Stimulated activated naive CD4-positive, alpha-beta T cell (primary cell): Measurements from ENCODE around the gene FBLN2.
"Not testable (repeated sequence)": the region's sequence is repeated elsewhere in the genome, so short reads cannot be mapped to it uniquely, and the experiment has no call there.

Experiments used
- DNase-seq, 6 experiments: peaks; one replicate each; lab custom pipeline; 2025; lab: John Stamatoyannopoulos, UW

Gene FBLN2

DNA sequence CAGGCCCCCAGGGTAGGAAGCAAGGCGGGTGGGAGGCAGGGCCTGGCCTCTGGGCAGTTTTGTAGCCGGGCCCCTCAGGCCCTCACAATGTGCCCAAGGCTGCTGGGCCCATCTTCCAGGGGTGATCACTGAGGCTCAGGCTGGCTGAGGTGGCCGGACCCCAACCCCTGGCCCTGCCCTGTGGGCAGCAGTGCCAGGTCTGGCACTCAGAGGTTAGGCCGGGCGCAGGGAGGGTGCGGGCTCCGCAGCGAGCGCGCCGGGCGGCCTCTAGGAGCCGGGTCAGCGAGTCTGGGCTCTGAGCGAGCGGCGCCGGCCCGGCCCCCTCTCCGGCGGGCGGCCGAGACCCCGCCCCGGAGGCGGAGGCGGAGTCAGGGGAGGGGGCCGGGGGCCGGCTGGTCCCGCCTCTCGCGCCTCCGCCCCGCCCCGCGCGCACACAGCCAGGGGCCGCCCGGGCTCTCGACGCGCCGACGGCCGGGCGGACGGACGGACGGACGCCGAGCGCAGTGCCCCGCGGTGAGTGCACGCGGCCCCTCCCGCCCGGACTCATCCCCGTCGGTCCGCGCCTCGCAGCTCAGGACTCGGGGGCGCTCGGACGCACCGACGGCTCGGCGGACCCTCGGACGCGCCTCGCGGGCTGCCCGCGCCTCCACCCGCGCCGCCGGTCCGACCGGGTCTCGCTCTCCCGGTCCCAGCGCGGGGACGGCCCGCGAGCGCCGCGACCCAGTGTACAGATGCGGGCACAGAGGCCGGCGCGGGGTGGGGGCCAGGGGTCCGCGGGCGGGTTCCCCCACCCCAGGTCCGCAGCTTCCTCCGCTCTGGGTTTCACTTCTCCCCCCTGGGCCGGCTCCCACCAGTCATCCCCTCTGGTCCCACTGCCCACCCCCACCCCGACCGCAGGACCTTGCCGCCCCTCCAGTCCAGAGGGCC, at the start of gene FBLN2:
Gene FBLN2 (plus strand): TSS at position 430 of the 927 bp plus-strand sequence. CDS start 21,231 bp downstream, outside the sequence.
- DNase-seq, result peak in 1 of 6 experiments; percentile 4

DNA sequence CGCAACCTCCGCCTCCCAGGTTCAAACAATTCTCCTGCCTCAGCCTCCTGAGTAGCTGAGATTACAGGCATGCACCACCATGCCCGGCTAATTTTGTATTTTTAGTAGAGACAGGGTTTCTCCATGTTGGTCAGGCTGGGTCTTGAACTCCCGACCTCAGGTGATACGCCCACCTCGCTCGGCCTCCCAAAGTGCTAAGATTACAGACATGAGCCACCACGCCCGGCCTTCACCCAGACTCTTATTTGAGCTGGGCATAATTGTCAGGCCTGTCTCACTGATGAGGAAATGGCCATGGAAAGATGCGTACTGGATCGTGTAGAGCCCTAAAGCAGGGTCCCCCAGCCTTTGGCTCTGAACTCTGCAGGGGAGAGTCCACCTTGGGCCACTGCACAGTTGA, 49.7 kb upstream of the FBLN2 start:
- DNase-seq, result not testable (repeated sequence)

DNA sequence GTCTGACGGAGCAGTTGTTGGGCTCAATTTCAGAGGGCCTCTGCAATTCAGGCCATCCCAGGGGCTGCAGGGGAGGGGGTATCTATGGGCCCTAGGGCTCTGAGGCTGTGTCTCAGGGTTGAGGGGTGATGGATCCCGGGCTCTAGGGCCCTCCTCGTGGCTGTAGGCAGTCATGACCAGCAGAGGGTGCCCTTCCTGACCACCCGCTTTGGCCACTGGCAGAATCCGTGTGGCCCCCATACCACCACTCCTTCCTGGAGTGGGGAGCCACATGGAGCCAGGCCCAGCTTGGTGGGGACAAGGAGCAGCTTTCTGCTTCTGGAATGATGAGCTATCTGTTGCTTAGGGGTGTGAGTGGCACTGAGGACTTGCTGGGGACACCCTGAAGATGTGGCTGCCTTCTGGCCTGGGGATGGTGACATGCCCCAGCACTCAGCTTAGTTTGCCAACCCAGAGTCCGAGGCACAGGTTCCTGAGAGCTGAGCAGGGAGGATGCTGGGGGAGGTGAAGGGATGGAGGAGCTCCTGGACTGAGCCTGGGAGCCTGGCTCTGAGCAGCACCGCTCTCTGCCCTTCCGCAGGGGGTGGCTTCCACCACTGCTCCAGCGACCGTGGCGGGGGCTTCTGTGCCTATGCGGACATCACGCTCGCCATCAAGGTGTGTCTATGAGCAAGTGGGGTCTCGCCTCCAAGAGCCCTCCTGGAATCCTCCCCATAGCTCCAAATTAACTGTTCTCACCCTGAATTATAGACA, 48.6 kb upstream of the FBLN2 start:
- no peak for DNase-seq

DNA sequence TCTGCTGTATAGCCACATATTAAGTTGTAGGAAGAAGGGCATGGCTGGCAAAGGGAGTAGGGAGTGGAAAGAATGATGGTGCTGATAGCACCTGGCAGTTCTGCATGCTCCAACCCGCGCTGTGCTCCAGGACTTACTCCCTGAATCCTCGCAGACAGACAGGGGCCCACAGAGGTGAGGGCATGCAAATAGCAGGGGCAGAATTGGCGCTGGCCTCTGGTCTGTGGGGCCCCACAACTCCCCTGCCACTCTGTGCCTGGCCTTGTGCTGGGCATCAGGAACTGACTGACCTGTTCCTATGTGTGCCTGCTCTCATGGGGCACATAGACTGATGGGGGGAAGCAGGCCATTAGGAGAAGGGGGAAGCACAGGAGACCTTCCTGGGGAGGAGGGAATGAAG, 47.9 kb upstream of the FBLN2 start:
- DNase-seq, result no peak

DNA sequence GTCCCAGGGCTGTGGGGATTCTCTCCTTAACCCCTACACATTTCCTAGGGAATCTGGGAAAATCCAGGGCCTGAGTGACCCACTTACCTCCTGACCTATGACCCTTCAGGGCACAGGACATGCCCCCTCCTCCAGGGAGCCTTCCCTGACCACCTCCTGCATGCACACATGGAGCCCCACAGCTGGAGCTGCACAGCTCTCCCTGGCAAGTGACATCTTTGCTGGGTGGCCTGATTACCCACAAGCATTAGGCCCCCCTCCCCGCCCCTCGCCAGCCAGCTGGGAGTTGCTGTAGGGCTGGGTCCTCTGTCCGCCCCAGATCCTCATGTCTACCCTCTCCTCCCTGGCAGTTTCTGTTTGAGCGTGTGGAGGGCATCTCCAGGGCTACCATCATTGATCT, 47.4 kb upstream of the FBLN2 start:
- DNase-seq, result no peak

DNA sequence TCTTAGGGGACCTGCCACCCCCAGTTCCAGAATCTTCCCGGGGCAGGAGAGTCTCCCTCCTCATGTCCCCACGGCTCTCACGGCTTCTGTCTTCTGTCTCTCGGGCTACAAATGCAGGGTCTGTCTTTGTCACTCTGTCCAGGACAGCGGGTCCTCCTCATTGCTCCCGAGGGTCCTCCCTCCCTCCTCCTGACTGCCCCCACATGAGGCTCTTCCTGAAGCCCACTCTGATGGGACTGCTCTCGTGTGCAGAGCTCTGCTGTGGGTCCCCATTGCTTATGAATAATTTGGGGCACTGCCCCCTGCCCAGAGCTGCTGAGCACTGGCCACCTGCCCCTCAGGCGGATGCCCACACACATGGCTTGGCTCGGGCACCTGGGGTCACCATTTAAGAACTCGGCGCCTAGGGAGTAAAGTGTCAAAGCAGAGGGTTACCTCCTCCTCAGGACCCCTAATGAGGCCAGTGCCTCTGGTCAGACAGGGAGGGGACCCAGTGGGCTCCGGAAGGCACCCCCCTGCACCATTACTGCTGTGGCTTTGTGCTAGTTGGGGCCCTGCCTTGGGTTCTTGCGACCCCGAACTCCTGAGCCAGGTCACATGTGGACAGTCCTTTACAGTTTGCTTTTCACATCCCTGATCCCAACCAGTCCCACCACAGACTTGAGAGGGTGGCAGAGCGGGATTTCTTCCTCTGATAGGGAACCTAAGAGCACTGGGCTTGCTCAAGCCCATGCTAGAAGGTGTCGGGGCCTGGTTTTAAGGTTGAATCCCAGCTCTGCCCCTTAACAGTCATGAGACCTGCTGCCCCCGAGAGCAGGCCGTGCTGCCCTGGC, 46.8 kb upstream of the FBLN2 start:
- DNase-seq, result no peak

DNA sequence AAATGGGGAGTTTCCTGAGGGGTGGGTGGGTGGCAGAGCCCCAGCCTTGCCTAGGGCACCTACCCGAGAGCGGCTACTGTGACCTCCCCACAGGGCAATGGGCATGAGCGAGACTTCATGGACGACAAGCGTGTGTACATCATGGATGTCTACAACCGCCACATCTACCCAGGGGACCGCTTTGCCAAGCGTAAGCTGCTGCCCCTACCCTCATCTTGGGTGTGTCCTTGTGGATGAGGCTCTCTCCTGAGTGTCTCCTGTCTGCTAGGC, 46.2 kb upstream of the FBLN2 start:
- no peak for DNase-seq

DNA sequence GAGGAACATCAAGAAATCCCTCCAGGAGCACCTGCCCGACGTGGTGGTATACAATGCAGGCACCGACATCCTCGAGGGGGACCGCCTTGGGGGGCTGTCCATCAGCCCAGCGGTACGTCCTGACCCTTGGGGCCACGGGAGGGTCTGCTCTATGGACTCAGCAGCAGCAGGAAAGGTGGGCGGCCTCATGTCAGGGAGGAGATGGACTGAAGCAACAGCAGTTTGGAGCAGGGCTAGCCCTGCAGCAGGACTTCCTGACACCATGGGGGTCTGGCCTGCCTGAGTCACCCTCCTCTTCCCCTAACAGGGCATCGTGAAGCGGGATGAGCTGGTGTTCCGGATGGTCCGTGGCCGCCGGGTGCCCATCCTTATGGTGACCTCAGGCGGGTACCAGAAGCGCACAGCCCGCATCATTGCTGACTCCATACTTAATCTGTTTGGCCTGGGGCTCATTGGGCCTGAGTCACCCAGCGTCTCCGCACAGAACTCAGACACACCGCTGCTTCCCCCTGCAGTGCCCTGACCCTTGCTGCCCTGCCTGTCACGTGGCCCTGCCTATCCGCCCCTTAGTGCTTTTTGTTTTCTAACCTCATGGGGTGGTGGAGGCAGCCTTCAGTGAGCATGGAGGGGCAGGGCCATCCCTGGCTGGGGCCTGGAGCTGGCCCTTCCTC, 44.6 kb upstream of the FBLN2 start:
- DNase-seq, result no peak

DNA sequence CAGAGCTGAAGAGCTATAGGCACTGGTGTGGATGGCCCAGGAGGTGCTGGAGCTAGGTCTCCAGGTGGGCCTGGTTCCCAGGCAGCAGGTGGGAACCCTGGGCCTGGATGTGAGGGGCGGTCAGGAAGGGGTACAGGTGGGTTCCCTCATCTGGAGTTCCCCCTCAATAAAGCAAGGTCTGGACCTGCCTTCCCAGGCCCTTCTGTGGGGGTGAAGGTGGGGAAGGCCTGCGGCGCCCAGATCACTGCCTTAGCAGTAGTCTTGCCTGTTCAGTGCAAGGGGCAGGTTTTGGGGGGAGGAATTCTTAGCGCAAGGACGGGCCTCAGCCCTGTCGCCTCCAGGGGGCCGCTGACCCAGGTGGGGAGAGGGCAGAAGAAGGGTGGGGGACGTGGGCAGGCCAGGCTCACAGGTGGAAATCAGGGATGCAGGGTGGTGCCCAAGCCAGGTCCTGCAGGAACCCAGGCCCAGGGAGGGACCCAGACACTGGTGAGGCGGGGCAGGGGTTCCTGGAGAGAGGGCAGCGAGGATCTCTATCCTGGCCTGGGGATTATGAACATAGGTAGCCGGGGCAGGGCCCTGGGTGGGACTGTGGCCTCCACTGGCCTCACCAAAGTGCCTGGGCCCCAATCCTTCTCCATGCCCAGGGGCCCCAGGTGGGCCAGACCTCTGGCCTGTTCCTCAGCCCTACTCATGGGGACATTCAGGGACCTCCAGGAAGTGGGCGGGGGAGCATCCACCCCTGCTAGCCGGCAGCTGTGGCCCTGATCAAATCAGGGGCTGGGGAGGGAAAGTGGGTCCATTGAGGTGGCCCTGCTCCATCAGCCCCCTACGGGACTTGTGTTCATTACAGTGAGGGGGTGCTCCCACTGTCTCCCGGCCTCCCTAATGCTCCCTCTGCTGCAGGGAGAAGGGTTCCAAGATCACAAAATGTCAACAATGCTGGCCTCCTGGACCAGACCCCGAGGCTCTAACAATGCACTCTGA, 43.5 kb upstream of the FBLN2 start:
- no peak for DNase-seq

DNA sequence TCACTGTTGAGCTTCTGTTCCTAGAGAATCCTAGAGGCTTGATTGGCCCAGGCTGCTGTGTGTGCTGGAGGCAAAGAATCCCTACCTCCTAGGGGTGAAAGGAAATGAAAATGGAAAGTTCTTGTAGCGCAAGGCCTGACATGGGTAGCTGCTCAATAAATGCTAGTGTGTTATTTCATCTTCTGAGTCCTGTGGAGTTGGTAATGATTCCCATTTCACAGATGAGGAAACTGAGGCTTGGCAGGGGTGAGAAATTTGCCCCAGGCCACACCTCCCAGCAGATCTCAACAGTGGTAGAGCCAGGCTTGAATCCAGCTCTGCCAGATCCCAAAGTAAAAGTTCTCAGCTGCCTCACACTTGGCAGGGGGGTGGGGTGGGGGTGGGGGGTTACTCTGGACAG, 42.7 kb upstream of the FBLN2 start:
- DNase-seq, result no peak

DNA sequence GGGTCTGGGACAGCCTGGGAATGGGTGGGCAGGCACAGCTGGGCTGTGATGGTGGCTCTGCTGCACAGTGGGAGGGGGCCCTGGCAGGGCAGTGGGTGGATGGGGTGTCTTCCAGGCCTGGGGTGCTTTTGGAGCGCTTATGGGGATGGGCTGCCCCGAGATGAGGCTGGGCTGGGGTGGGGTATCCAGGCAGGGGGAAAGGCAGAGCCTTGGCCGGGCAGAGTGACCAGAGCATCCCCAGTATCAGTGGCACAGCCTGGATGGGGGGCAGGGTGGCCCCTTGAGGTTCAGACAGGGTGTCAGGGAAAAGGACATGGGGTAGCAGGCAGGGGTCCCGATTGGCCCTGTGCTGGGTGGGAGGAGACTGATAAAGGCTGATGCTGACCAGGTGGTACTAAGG, 42.2 kb upstream of the FBLN2 start:
- no peak for DNase-seq

DNA sequence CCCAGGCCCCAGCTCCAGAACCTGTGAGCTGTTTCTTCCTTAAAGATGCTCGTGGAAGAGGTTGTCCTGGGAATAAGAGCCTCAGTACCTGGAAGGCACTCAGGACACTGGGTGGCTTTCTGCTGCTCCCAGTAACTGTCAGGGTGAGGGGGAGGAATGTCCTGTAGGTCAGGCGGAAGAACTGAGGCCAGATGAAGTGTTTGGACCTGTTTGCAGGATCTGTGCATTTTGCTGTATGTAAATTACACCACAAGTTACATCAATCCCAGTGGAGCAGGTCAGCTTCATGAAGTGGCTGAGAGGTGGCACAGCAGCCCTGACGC, 41.7 kb upstream of the FBLN2 start:
- DNase-seq, result no peak

DNA sequence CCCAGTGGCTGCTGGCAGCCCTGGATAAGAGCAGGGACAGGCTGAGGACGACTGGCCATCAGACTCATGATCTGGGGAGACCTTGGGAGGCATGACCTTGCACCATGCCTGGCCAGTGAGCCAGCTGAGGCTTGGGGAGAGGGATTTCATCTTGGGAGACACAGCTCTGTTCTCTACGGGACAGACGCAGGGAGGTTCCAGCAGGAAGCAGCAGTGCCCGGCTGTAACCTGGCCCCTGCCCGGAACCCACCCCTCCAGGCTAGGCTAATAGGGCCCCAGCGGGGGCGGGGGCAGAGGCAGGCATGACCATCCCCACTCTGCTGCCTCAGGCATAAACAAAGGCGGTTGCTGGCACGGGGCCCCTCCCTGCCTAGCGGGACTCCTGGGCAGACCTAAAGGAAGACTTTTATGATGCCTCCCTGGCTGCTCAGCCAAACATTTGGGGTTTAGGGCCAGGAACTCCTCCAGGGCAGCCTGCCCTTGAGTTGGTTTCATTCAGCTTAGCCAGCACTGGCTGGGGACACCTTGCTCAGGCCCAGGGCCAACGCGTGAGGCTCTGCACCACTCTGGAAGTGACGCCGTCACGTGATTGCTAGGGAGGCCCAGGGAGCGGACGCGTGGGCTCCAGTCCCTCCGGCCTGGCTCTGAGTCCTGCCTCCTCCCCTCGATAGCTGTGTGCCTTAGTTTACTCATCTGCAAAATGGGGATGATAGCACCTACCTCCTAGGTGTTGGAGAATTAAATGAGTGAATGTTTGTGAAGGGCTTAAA, 41.2 kb upstream of the FBLN2 start:
- DNase-seq, result no peak

DNA sequence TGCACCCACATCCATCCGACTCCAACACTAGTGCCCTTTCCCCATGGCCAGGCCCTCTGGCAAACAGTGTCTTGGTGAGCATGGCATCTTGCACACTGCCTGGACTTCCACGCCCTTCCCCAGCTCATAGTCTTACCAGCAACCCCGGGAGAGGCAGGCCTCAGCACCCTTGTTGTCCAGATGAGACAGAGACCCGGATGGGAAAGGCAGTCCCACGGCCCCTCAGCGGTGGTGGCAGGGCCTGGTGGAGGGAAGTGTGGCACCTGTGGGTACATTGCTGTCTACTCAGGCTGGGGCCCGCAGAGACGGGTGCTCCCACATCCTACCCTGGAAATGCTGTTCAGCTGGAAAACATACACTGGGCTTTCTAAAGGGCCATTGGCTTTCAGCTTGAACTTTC, 40.4 kb upstream of the FBLN2 start:
- DNase-seq, result no peak

DNA sequence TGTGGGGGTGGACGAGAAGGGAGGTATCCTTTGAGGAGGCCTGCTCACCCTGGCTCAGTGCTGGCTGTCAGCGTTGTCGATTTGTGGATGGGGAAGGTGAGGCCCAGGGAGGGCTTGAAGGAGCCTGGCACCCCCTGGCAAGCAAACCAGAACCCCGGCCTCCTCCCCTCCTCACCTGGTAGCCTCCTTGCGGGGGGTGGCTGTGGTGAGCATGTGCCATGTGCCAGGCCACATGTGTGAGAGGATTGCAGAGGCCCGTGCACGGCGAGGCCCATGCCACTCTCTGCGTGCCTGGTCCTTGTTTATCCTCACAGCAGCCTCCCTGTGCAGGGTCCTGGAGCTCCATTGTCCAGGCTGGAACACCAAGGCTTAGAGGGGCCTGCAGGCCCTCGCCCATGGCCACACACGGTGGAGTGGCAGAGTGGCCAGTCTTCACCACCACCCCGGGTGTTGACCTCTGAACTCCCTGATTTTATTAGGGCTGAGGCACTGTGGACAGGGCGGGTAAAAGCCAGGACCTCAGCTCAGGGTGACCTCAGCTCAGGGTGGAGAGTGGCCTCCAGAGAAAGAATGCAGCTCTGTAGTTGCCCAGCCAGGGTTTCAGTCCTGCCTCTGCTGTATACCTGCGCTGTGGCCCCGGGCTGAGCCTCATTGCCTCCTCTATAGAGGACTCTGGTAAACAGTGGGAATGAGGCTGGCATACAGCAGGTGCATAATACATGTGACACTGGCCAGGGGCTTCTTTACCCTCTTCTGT, 39.7 kb upstream of the FBLN2 start:
- DNase-seq, result no peak

DNA sequence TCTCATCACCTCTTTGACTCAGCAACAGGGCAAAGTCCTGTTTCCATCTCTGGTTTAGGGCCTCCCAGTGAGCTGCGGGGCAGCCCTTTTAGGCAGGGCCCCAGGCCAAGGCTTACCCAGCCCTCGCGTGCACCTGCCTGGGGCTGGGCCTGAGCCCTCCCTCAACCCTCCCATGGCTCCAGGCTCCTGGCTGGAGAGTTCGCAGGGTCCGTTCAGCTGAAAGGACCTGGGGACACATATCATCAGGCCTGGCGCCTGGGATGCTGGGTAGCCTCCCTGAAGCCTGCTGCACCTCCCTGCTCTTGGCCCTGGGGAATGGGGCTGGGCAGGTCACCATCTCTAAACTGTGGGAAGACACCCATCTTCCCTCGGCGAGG, 39.1 kb upstream of the FBLN2 start:
- DNase-seq, result no peak

DNA sequence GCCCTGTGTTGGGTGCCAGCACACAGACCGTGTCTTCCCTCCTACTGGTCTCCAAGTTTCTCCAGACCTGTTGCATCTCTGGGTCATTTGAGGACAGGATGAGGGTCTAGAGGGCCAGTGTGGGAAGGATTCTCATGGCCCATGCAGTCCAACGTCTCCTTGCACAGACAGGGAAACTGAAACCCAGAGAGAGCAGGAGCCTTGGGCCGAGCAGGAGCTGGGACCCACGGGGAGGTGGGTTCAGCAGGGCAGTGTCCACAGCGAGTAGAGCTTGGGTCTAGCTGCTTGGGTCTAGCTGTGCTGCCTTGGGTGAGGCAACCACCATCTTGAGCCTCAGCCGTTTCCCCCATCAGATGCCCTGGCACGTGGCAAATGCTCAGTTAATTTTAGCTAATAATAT, 36.5 kb upstream of the FBLN2 start:
- no peak for DNase-seq

DNA sequence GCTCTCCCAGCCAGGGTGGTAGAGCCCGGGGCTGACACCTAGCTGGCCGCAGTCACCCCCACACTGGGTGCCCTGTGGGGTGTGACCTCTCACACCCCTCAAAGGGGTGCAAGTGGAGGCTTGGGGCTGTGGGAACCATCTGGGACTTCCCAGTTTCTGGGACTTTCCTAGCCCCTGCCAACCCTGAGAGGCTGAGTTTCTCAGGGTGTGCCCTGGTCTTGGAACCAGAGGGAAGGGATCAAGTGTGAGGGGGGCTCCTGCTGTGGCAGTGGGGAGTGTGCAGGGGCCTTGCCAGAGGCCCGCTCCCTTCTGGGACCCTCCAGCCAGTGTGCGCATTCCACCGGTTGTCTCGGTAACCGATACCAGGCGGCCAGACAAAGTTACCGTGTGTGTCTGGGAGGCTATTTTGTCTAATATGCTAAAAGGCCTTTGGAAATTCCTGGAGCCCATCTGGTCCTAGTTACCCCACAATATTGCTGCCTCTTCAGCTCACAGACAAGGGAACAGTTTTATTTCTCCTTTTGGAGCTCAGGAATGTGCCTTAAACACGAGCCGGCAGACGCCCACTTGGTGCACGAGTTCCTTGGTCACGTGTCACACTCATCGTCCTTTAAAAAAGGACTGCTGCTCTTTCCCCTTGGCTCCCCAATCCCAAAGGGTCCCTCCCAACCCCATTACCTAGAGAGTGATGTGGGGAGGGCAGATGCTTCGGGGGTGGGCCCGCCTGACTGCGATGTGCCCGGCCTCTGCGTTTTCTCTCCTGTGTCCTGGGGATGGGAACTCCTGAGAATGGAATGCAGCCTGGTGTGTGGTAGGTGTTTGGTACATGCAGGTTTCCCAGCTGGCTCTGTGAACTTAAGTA, 35.6 kb upstream of the FBLN2 start:
- DNase-seq, result no peak
